ENCODE measurements around the gene LMBR1.

The LMBR1 gene

DNA sequence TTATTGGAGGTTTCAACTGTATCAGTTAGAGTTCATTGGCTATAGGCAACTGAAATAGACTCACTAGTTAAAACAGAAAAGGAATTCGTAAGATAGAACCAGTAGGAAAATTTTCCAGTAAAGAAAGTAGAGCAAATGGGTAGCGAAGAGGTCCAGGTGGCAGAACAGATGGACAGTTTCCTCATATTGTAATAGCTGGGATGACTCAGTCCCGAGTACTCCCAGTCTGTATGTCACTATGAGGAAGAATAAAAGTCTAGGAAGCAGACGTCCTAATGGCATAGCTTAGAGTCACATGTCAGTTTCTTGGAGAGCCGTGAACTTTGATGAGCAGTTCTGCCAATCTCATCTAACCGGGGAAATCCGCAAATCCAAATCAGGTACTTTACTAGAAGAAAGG is 157.1 kb downstream of the LMBR1 start:
- Histone ChIP-seq H3K4me3 (ENCODE audit: insufficient read length, low read depth) (no peak overlapping the region), H3K9ac (ENCODE audit: insufficient read length, low read depth) (no peak overlapping the region), H3K27me3 (ENCODE audit: insufficient read depth, insufficient read length) (no peaks in the 10 kb centered on the region), H3K4me1 (ENCODE audit: insufficient read depth, insufficient read length) (no peaks in the 10 kb centered on the region), H3K9me3 (ENCODE audit: insufficient read depth, low read length) (no peaks in the 10 kb centered on the region), H3K36me3 (ENCODE audit: insufficient read depth, insufficient read length, low read length) (no peaks in the 10 kb centered on the region)
- no peak for DNase-seq (ENCODE audit: low read depth, low spot score)
- TF ChIP-seq SUZ12 (IDR thresholded peaks at IDR 0.05; ENCODE audit: extremely low read depth, insufficient read depth, insufficient read length) (no peak), YY1 (IDR thresholded peaks at IDR 0.05; ENCODE audit: insufficient read depth, insufficient read length) (no peak), ZNF274 (IDR thresholded peaks at IDR 0.05; ENCODE audit: low read depth, low read length) (no peak)

- Histone ChIP-seq H3K4me1 (ENCODE audit: insufficient read depth, insufficient read length) (no peaks in the 10 kb centered on the region), H3K27me3 (ENCODE audit: insufficient read depth, insufficient read length) (no peaks in the 10 kb centered on the region), H3K9ac (ENCODE audit: insufficient read length, low read depth) (no peak overlapping the region), H3K36me3 (ENCODE audit: insufficient read depth, insufficient read length, low read length) (no peaks in the 10 kb centered on the region), H3K9me3 (ENCODE audit: insufficient read depth, low read length) (no peaks in the 10 kb centered on the region), H3K4me3 (ENCODE audit: insufficient read length, low read depth) (no peak overlapping the region)
- DNase-seq (ENCODE audit: low read depth, low spot score): no peak
- TF ChIP-seq ZNF274 (IDR thresholded peaks at IDR 0.05; ENCODE audit: low read depth, low read length) (no peak), YY1 (IDR thresholded peaks at IDR 0.05; ENCODE audit: insufficient read depth, insufficient read length) (no peak), SUZ12 (IDR thresholded peaks at IDR 0.05; ENCODE audit: extremely low read depth, insufficient read depth, insufficient read length) (no peak)
Measured at GRCh38 chr7:156733638-156734037, 159.3 kb downstream of the LMBR1 start.

GRCh38 chr7:156732091-156732625 is 160.8 kb downstream of the LMBR1 start:
- no peaks in the 10 kb centered on the region for H3K36me3 ChIP-seq (ENCODE audit: insufficient read depth, insufficient read length, low read length)
- TF ChIP-seq SUZ12 (IDR thresholded peaks at IDR 0.05; ENCODE audit: extremely low read depth, insufficient read depth, insufficient read length) (no peak), ZNF274 (IDR thresholded peaks at IDR 0.05; ENCODE audit: low read depth, low read length) (no peak), YY1 (IDR thresholded peaks at IDR 0.05; ENCODE audit: insufficient read depth, insufficient read length) (no peak)
- no peaks in the 10 kb centered on the region for H3K27me3 ChIP-seq (ENCODE audit: insufficient read depth, insufficient read length)
- no peak overlapping the region for H3K4me3 ChIP-seq (ENCODE audit: insufficient read length, low read depth)
- H3K9ac ChIP-seq (ENCODE audit: insufficient read length, low read depth): no peak overlapping the region
- no peaks in the 10 kb centered on the region for H3K4me1 ChIP-seq (ENCODE audit: insufficient read depth, insufficient read length)
- no peak for DNase-seq (ENCODE audit: low read depth, low spot score)
- no peaks in the 10 kb centered on the region for H3K9me3 ChIP-seq (ENCODE audit: insufficient read depth, low read length)

DNA sequence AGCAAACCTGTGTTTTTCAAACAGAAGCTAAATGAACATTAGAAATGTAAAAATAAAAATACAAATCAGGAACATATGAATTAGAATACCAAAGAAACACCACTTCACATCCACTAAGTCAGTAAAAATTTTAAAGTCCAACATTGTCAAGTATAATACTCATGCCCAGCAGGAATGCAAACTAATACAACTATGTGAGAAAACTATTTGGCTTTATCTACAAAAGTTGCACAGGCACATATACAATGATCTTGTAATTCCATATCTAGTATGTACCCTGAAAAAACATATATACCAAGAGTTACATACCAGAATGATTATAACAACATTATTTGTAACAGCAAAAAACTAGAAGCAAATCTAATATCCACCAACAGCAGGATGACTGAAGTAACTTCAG is 161.3 kb downstream of the LMBR1 start:
- no peak overlapping the region for H3K9ac ChIP-seq (ENCODE audit: insufficient read length, low read depth)
- no peak overlapping the region for H3K4me3 ChIP-seq (ENCODE audit: insufficient read length, low read depth)
- no peaks in the 10 kb centered on the region for H3K9me3 ChIP-seq (ENCODE audit: insufficient read depth, low read length)
- no peaks in the 10 kb centered on the region for H3K27me3 ChIP-seq (ENCODE audit: insufficient read depth, insufficient read length)
- H3K4me1 ChIP-seq (ENCODE audit: insufficient read depth, insufficient read length): no peaks in the 10 kb centered on the region
- H3K36me3 ChIP-seq (ENCODE audit: insufficient read depth, insufficient read length, low read length): no peaks in the 10 kb centered on the region
- TF ChIP-seq YY1 (IDR thresholded peaks at IDR 0.05; ENCODE audit: insufficient read depth, insufficient read length): no peak
- TF ChIP-seq ZNF274 (IDR thresholded peaks at IDR 0.05; ENCODE audit: low read depth, low read length): no peak
- no peak for TF ChIP-seq SUZ12 (IDR thresholded peaks at IDR 0.05; ENCODE audit: extremely low read depth, insufficient read depth, insufficient read length)
- no peak for DNase-seq (ENCODE audit: low read depth, low spot score)

- Histone ChIP-seq H3K27me3 (ENCODE audit: insufficient read depth, insufficient read length) (no peaks in the 10 kb centered on the region), H3K4me3 (ENCODE audit: insufficient read length, low read depth) (no peak overlapping the region), H3K4me1 (ENCODE audit: insufficient read depth, insufficient read length) (no peaks in the 10 kb centered on the region), H3K9ac (ENCODE audit: insufficient read length, low read depth) (no peak overlapping the region), H3K36me3 (ENCODE audit: insufficient read depth, insufficient read length, low read length) (no peaks in the 10 kb centered on the region), H3K9me3 (ENCODE audit: insufficient read depth, low read length) (no peaks in the 10 kb centered on the region)
- no peak for TF ChIP-seq SUZ12 (IDR thresholded peaks at IDR 0.05; ENCODE audit: extremely low read depth, insufficient read depth, insufficient read length)
- TF ChIP-seq YY1 (IDR thresholded peaks at IDR 0.05; ENCODE audit: insufficient read depth, insufficient read length): no peak
- TF ChIP-seq ZNF274 (IDR thresholded peaks at IDR 0.05; ENCODE audit: low read depth, low read length): no peak
- no peak for DNase-seq (ENCODE audit: low read depth, low spot score)
Measured at GRCh38 chr7:156725936-156726335, 167.0 kb downstream of the LMBR1 start.

DNA sequence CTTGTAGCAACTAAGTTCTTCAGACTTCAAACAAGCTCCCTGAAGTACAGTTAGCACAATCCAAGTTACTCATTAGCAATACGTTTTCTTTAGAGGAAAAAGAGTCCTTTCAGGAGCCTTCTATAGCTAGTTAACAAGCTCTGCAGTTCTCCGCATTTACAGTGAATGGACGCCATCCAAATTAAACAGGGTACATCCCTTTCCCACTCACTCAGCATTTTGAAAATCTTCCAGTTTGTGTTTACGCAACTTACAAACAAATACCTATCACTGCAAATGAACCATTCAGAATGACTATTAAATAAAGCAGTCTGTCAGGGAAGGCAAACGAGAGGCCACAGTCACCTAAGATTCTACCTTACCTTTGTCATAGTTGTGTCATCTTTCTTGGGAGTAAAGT is 167.9 kb downstream of the LMBR1 start:
- TF ChIP-seq YY1 (IDR thresholded peaks at IDR 0.05; ENCODE audit: insufficient read depth, insufficient read length) (no peak), ZNF274 (IDR thresholded peaks at IDR 0.05; ENCODE audit: low read depth, low read length) (no peak), SUZ12 (IDR thresholded peaks at IDR 0.05; ENCODE audit: extremely low read depth, insufficient read depth, insufficient read length) (no peak)
- no peaks in the 10 kb centered on the region for H3K36me3 ChIP-seq (ENCODE audit: insufficient read depth, insufficient read length, low read length)
- no peak overlapping the region for H3K9ac ChIP-seq (ENCODE audit: insufficient read length, low read depth)
- no peaks in the 10 kb centered on the region for H3K27me3 ChIP-seq (ENCODE audit: insufficient read depth, insufficient read length)
- H3K4me1 ChIP-seq (ENCODE audit: insufficient read depth, insufficient read length): no peaks in the 10 kb centered on the region
- no peaks in the 10 kb centered on the region for H3K9me3 ChIP-seq (ENCODE audit: insufficient read depth, low read length)
- no peak overlapping the region for H3K4me3 ChIP-seq (ENCODE audit: insufficient read length, low read depth)
- no peak for DNase-seq (ENCODE audit: low read depth, low spot score)

GRCh38 chr7:156722043-156722826 is 170.7 kb downstream of the LMBR1 start:
- Histone ChIP-seq H3K36me3 (ENCODE audit: insufficient read depth, insufficient read length, low read length) (no peaks in the 10 kb centered on the region), H3K4me3 (ENCODE audit: insufficient read length, low read depth) (no peak overlapping the region), H3K9ac (ENCODE audit: insufficient read length, low read depth) (no peak overlapping the region), H3K4me1 (ENCODE audit: insufficient read depth, insufficient read length) (no peaks in the 10 kb centered on the region), H3K9me3 (ENCODE audit: insufficient read depth, low read length) (no peaks in the 10 kb centered on the region), H3K27me3 (ENCODE audit: insufficient read depth, insufficient read length) (no peaks in the 10 kb centered on the region)
- no peak for DNase-seq (ENCODE audit: low read depth, low spot score)
- TF ChIP-seq ZNF274 (IDR thresholded peaks at IDR 0.05; ENCODE audit: low read depth, low read length) (no peak), SUZ12 (IDR thresholded peaks at IDR 0.05; ENCODE audit: extremely low read depth, insufficient read depth, insufficient read length) (no peak), YY1 (IDR thresholded peaks at IDR 0.05; ENCODE audit: insufficient read depth, insufficient read length) (no peak)

All from NT2/D1 (cell line).